Right lobe of liver (tissue), 4 donors: ENCODE results near the gene DAGLA.

ENCODE experiments used
- POLR2A ChIP-seq: fragments of 450-650 bp; IDR thresholded peaks from one replicate; pipeline ENCODE4 v1.6.1; 2017; ENCODE audit warnings: antibody characterized with exemption, mild to moderate bottlenecking
- TF ChIP-seq, protein P1 (sequence below), 4 donors: fragments of 200-600 bp in 3 of 4; fragments of 450-650 bp in 1 of 4; IDR thresholded peaks; one replicate each; pipeline versions ENCODE4 v1.5.1 to v1.8.0; 2016 to 2022; ENCODE audit warnings: antibody characterized with exemption in 4 of 4, mild to moderate bottlenecking in 2 of 4
- donor health status: DM: no; HTN: no; CAD: no.
- donor health status: DM: no; HTN: no; CAD: no.
- donor health status: DM: no; HTN: yes; CAD: no.

DNA sequence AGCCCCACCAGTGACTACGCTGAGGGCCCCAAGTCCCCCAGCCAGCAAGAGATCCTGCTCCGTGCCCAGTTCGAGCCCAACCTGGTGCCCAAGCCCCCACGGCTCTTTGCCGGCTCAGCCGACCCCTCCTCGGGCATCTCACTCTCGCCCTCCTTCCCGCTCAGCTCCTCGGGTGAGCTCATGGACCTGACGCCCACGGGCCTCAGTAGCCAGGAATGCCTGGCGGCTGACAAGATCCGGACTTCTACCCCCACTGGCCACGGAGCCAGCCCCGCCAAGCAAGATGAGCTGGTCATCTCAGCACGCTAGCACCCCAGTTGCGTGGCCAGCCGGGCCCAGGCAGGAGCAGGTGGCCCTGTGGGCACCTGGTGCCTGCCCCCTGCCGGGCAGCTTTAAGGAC is 64.0 kb downstream of the DAGLA start:
- TF ChIP-seq POLR2A: no peak
- TF ChIP-seq, protein P1, sequence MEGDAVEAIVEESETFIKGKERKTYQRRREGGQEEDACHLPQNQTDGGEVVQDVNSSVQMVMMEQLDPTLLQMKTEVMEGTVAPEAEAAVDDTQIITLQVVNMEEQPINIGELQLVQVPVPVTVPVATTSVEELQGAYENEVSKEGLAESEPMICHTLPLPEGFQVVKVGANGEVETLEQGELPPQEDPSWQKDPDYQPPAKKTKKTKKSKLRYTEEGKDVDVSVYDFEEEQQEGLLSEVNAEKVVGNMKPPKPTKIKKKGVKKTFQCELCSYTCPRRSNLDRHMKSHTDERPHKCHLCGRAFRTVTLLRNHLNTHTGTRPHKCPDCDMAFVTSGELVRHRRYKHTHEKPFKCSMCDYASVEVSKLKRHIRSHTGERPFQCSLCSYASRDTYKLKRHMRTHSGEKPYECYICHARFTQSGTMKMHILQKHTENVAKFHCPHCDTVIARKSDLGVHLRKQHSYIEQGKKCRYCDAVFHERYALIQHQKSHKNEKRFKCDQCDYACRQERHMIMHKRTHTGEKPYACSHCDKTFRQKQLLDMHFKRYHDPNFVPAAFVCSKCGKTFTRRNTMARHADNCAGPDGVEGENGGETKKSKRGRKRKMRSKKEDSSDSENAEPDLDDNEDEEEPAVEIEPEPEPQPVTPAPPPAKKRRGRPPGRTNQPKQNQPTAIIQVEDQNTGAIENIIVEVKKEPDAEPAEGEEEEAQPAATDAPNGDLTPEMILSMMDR (IDR thresholded peaks at IDR 0.05): no peak
